ENCODE data around the gene RPS2.

The RPS2 gene

GRCh38 chr16:2003827-2004641 lies 39.4 kb upstream of the RPS2 start:
- H3K36me3 Mint-ChIP-seq (ENCODE audit: insufficient read depth), result peaks cover 18% of the 10 kb centered on the region
- no peaks in the 10 kb centered on the region for H3K9me3 Mint-ChIP-seq
- no peaks in the 10 kb centered on the region for H3K27me3 Mint-ChIP-seq
- H3K4me3 Mint-ChIP-seq, result no peak overlapping the region
- H3K4me1 Mint-ChIP-seq, result peaks cover 42% of the 10 kb centered on the region
- no peak overlapping the region for H3K27ac Mint-ChIP-seq (ENCODE audit: low read depth)
- ATAC-seq (replicated peaks; ENCODE audit: extremely low read depth, poor library complexity, severe bottlenecking) (peak; percentile 75), DNase-seq (ENCODE audit: low spot score in 2 of 2) (peak; percentile 73 to 77)

GRCh38 chr16:2003231-2003826 lies 38.7 kb upstream of the RPS2 start:
- DNase-seq (ENCODE audit: low spot score in 2 of 2) (no peak), ATAC-seq (replicated peaks; ENCODE audit: extremely low read depth, poor library complexity, severe bottlenecking) (no peak)
- Mint-ChIP-seq H3K9me3 (no peaks in the 10 kb centered on the region), H3K4me1 (peaks cover 36% of the 10 kb centered on the region), H3K4me3 (no peak overlapping the region), H3K36me3 (ENCODE audit: insufficient read depth) (peaks cover 17% of the 10 kb centered on the region), H3K27ac (ENCODE audit: low read depth) (no peak overlapping the region), H3K27me3 (no peaks in the 10 kb centered on the region)

GRCh38 chr16:2002406-2003230 lies 38.0 kb upstream of the RPS2 start:
- DNase-seq (ENCODE audit: low spot score in 2 of 2) (no peak), ATAC-seq (replicated peaks; ENCODE audit: extremely low read depth, poor library complexity, severe bottlenecking) (no peak)
- H3K9me3 Mint-ChIP-seq, result no peaks in the 10 kb centered on the region
- peaks cover 16% of the 10 kb centered on the region for H3K36me3 Mint-ChIP-seq (ENCODE audit: insufficient read depth)
- peaks cover 29% of the 10 kb centered on the region for H3K4me1 Mint-ChIP-seq
- no peaks in the 10 kb centered on the region for H3K27me3 Mint-ChIP-seq
- no peak overlapping the region for H3K27ac Mint-ChIP-seq (ENCODE audit: low read depth)
- H3K4me3 Mint-ChIP-seq, result no peak overlapping the region

- Mint-ChIP-seq H3K4me1 (peaks cover 19% of the 10 kb centered on the region), H3K27ac (ENCODE audit: low read depth) (no peak overlapping the region), H3K27me3 (no peaks in the 10 kb centered on the region), H3K36me3 (ENCODE audit: insufficient read depth) (peaks cover 16% of the 10 kb centered on the region), H3K4me3 (no peak overlapping the region), H3K9me3 (no peaks in the 10 kb centered on the region)
- ATAC-seq (replicated peaks; ENCODE audit: extremely low read depth, poor library complexity, severe bottlenecking), result no peak
- no peak for DNase-seq (ENCODE audit: low spot score in 2 of 2)
These were observed 37.1 kb upstream of the RPS2 start for GRCh38 chr16:2001456-2002355.

- H3K4me3 Mint-ChIP-seq, result no peak overlapping the region
- DNase-seq (ENCODE audit: low spot score in 2 of 2) (no peak), ATAC-seq (replicated peaks; ENCODE audit: extremely low read depth, poor library complexity, severe bottlenecking) (no peak)
- H3K36me3 Mint-ChIP-seq (ENCODE audit: insufficient read depth), result peaks cover 16% of the 10 kb centered on the region
- no peaks in the 10 kb centered on the region for H3K27me3 Mint-ChIP-seq
- H3K9me3 Mint-ChIP-seq, result no peaks in the 10 kb centered on the region
- H3K4me1 Mint-ChIP-seq, result peaks cover 13% of the 10 kb centered on the region
- H3K27ac Mint-ChIP-seq (ENCODE audit: low read depth), result no peak overlapping the region
These were observed 36.4 kb upstream of the RPS2 start for GRCh38 chr16:2001035-2001434.

- ATAC-seq (replicated peaks; ENCODE audit: extremely low read depth, poor library complexity, severe bottlenecking) (no peak), DNase-seq (ENCODE audit: low spot score in 2 of 2) (no peak)
- H3K9me3 Mint-ChIP-seq, result no peaks in the 10 kb centered on the region
- no peak overlapping the region for H3K27ac Mint-ChIP-seq (ENCODE audit: low read depth)
- H3K27me3 Mint-ChIP-seq, result no peaks in the 10 kb centered on the region
- peaks cover 4% of the 10 kb centered on the region for H3K4me1 Mint-ChIP-seq
- H3K4me3 Mint-ChIP-seq, result no peak overlapping the region
- H3K36me3 Mint-ChIP-seq (ENCODE audit: insufficient read depth), result peaks cover 15% of the 10 kb centered on the region
These were observed 35.4 kb upstream of the RPS2 start for GRCh38 chr16:1999866-2000514.

GRCh38 chr16:1998852-1999801 lies 34.5 kb upstream of the RPS2 start:
- no peaks in the 10 kb centered on the region for H3K9me3 Mint-ChIP-seq
- no peak overlapping the region for H3K27ac Mint-ChIP-seq (ENCODE audit: low read depth)
- DNase-seq (ENCODE audit: low spot score in 2 of 2) (no peak), ATAC-seq (replicated peaks; ENCODE audit: extremely low read depth, poor library complexity, severe bottlenecking) (no peak)
- no peaks in the 10 kb centered on the region for H3K4me1 Mint-ChIP-seq
- no peaks in the 10 kb centered on the region for H3K27me3 Mint-ChIP-seq
- H3K36me3 Mint-ChIP-seq (ENCODE audit: insufficient read depth), result peaks cover 15% of the 10 kb centered on the region
- H3K4me3 Mint-ChIP-seq, result no peak overlapping the region

- H3K36me3 Mint-ChIP-seq (ENCODE audit: insufficient read depth), result peaks cover 13% of the 10 kb centered on the region
- no peak overlapping the region for H3K4me3 Mint-ChIP-seq
- H3K9me3 Mint-ChIP-seq, result no peaks in the 10 kb centered on the region
- DNase-seq (ENCODE audit: low spot score in 2 of 2) (no peak), ATAC-seq (replicated peaks; ENCODE audit: extremely low read depth, poor library complexity, severe bottlenecking) (no peak)
- H3K4me1 Mint-ChIP-seq, result no peaks in the 10 kb centered on the region
- H3K27ac Mint-ChIP-seq (ENCODE audit: low read depth), result no peak overlapping the region
- no peaks in the 10 kb centered on the region for H3K27me3 Mint-ChIP-seq
These were observed 33.8 kb upstream of the RPS2 start for GRCh38 chr16:1998360-1998835.

- no peaks in the 10 kb centered on the region for H3K27me3 Mint-ChIP-seq
- peaks cover 17% of the 10 kb centered on the region for H3K36me3 Mint-ChIP-seq (ENCODE audit: insufficient read depth)
- no peak for DNase-seq (ENCODE audit: low spot score in 2 of 2)
- no peak overlapping the region for H3K4me3 Mint-ChIP-seq
- H3K9me3 Mint-ChIP-seq, result no peaks in the 10 kb centered on the region
- no peak for ATAC-seq (replicated peaks; ENCODE audit: extremely low read depth, poor library complexity, severe bottlenecking)
- H3K27ac Mint-ChIP-seq (ENCODE audit: low read depth), result no peak overlapping the region
- no peaks in the 10 kb centered on the region for H3K4me1 Mint-ChIP-seq
These were observed 33.1 kb upstream of the RPS2 start for GRCh38 chr16:1997494-1998359.

- Mint-ChIP-seq H3K27me3 (peaks cover 8% of the 10 kb centered on the region), H3K4me3 (no peak overlapping the region), H3K27ac (ENCODE audit: low read depth) (no peak overlapping the region), H3K9me3 (no peaks in the 10 kb centered on the region), H3K4me1 (peaks cover 14% of the 10 kb centered on the region), H3K36me3 (ENCODE audit: insufficient read depth) (peaks cover 10% of the 10 kb centered on the region)
- DNase-seq (ENCODE audit: low spot score in 2 of 2), result no peak
- ATAC-seq (replicated peaks; ENCODE audit: extremely low read depth, poor library complexity, severe bottlenecking), result no peak
These were observed 29.1 kb upstream of the RPS2 start for GRCh38 chr16:1993731-1994131.

All from central memory CD8-positive, alpha-beta T cell (primary cell).